H1 (cell line): Measurements from ENCODE around the gene PPP1CA.

Source experiments
- BRCA1 ChIP-seq: IDR thresholded peaks from 2 replicates; pipeline ENCODE4 v1.6.1; 2012; ENCODE audit warnings: low read depth, low read length, improper control_type of control experiment
- EP300 ChIP-seq, 2 experiments: IDR thresholded peaks; 1 replicate in 1 of 2; 2 replicates in 1 of 2; pipeline ENCODE4 v1.6.1; 2011 to 2012; ENCODE audit warnings: low read depth in 2 of 2, low read length in 2 of 2, mild to moderate bottlenecking in 2 of 2, borderline replicate concordance in 1 of 2, inconsistent platforms in 1 of 2, moderate library complexity in 1 of 2
- EZH2 ChIP-seq: fragments of 200-600 bp; sonication (generic); IDR thresholded peaks from 2 replicates; pipeline ENCODE4 v1.7.1; 2012; ENCODE audit warnings: low read depth, mild to moderate bottlenecking, moderate library complexity, low read length, inconsistent platforms; ENCODE audit not compliant: severe bottlenecking
- MAFK ChIP-seq: IDR thresholded peaks from 2 replicates; pipeline ENCODE4 v1.6.1; 2012; ENCODE audit warnings: low read depth, mild to moderate bottlenecking, improper control_type of control experiment, low read length
- POLR2AphosphoS5 ChIP-seq: IDR thresholded peaks from 2 replicates; pipeline ENCODE4 v1.6.1; 2011; ENCODE audit warnings: low read depth, low read length
- RAD21 ChIP-seq, 2 experiments: IDR thresholded peaks in 1 of 2; conservative IDR thresholded peaks in 1 of 2; 2 replicates each; pipeline ENCODE4 v1.6.1; 2011; ENCODE audit warnings: low read depth in 2 of 2, low read length in 2 of 2, improper control_type of control experiment in 1 of 2, inconsistent platforms in 1 of 2, mild to moderate bottlenecking in 1 of 2, moderate library complexity in 1 of 2
- TAF1 ChIP-seq: IDR thresholded peaks from 2 replicates; pipeline ENCODE4 v1.6.1; 2011; ENCODE audit warnings: mild to moderate bottlenecking, low read depth, low read length
- TAF7 ChIP-seq: optimal IDR thresholded peaks from 2 replicates; pipeline ENCODE3; 2011; ENCODE audit warnings: low read depth, mild to moderate bottlenecking, inconsistent platforms, low read length, moderate library complexity, borderline replicate concordance
- TCF12 ChIP-seq: IDR thresholded peaks from 2 replicates; pipeline ENCODE4 v1.6.1; 2011; ENCODE audit warnings: low read depth, mild to moderate bottlenecking, low read length
- TF ChIP-seq, protein P1 (sequence below), 3 experiments: IDR thresholded peaks; 1 replicate in 2 of 3; 2 replicates in 1 of 3; pipeline versions ENCODE4 v1.5.1 to v1.6.1; 2011; ENCODE audit warnings: low read length in 3 of 3, mild to moderate bottlenecking in 3 of 3, inconsistent platforms in 2 of 3, low read depth in 1 of 3, moderate library complexity in 1 of 3; ENCODE audit not compliant: insufficient read depth in 1 of 3; ENCODE audit errors: control extremely low read depth in 1 of 3

DNA sequence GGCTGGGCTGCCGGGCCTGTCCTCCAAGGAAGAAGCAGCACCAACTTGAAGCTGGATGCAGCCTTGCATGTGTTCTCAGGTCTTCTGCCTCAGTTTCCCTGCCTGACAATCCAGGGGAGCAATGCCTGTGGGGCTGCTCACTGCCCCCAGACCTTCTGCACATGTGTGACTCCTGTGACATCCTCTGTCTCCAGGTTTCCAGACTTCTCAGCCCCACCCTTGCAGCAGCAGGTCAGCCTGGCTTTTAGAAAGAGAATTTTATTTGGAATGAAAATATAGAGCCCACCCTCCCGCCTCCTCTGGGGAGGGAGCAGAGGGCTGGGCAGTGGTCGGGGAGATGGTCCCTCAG is 36.1 kb upstream of the PPP1CA start:
- TF ChIP-seq TAF1 (no peak), POLR2AphosphoS5 (no peak), MAFK (no peak), EP300 (IDR thresholded peaks at IDR 0.05; ENCODE audit: borderline replicate concordance in 1 of 2, low read depth in 2 of 2, low read length in 2 of 2) (no peak), BRCA1 (no peak), TCF12 (no peak), TAF7 (no peak), RAD21 (IDR thresholded peaks at IDR 0.05 in 1 of 2, conservative IDR thresholded peaks at IDR 0.05 in 1 of 2; ENCODE audit: low read depth in 2 of 2, low read length in 2 of 2) (no peak), EZH2 (no peak)
- TF ChIP-seq, protein P1, sequence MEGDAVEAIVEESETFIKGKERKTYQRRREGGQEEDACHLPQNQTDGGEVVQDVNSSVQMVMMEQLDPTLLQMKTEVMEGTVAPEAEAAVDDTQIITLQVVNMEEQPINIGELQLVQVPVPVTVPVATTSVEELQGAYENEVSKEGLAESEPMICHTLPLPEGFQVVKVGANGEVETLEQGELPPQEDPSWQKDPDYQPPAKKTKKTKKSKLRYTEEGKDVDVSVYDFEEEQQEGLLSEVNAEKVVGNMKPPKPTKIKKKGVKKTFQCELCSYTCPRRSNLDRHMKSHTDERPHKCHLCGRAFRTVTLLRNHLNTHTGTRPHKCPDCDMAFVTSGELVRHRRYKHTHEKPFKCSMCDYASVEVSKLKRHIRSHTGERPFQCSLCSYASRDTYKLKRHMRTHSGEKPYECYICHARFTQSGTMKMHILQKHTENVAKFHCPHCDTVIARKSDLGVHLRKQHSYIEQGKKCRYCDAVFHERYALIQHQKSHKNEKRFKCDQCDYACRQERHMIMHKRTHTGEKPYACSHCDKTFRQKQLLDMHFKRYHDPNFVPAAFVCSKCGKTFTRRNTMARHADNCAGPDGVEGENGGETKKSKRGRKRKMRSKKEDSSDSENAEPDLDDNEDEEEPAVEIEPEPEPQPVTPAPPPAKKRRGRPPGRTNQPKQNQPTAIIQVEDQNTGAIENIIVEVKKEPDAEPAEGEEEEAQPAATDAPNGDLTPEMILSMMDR (IDR thresholded peaks at IDR 0.05; ENCODE audit: control extremely low read depth in 1 of 3, insufficient read depth in 1 of 3, low read depth in 1 of 3, low read length in 3 of 3): no peak
